Hepatocyte (in vitro differentiated cells): ENCODE results near the gene AMFR. TPM values are rescaled to one million over a fixed set of nuclear protein-coding genes. Genes with fewer than 3 reads are reported as not detected.

Experiments used
- DNase-seq: peaks from one replicate; pipeline ENCODE4 v3.0.0-alpha.2; 2016; ENCODE audit warnings: low spot score
- H2AFZ ChIP-seq: fragments of 200-600 bp; sonication (generic); 2 replicates; pipeline ENCODE4 v1.6.0; 2016; ENCODE audit warnings: antibody characterized with exemption, mild to moderate bottlenecking
- H3K27ac ChIP-seq: fragments of 200-600 bp; sonication (generic); 2 replicates; pipeline ENCODE4 v1.5.1; 2016; ENCODE audit warnings: mild to moderate bottlenecking
- H3K27me3 ChIP-seq: fragments of 200-600 bp; sonication (generic); 2 replicates; pipeline ENCODE4 v1.6.1; 2016
- H3K36me3 ChIP-seq: fragments of 200-600 bp; sonication (generic); replicated peaks from 2 replicates; pipeline ENCODE4 v1.5.1; 2016; ENCODE audit warnings: low read depth; ENCODE audit not compliant: insufficient read depth
- H3K4me1 ChIP-seq: fragments of 200-600 bp; sonication (generic); 2 replicates; pipeline ENCODE4 v1.5.1; 2016; ENCODE audit warnings: mild to moderate bottlenecking, moderate library complexity; ENCODE audit not compliant: insufficient read depth
- H3K4me2 ChIP-seq: fragments of 200-600 bp; sonication (generic); 2 replicates; pipeline ENCODE4 v1.6.0; 2016
- H3K4me3 ChIP-seq: fragments of 200-600 bp; sonication (generic); 2 replicates; pipeline ENCODE4 v1.5.1; 2016; ENCODE audit warnings: mild to moderate bottlenecking
- H3K79me2 ChIP-seq: fragments of 200-600 bp; sonication (generic); 2 replicates; pipeline ENCODE4 v1.6.0; 2017; ENCODE audit warnings: mild to moderate bottlenecking
- H3K9me2 ChIP-seq: fragments of 200-600 bp; sonication (generic); replicated peaks from 2 replicates; pipeline ENCODE4 v1.6.0; 2017; ENCODE audit warnings: mild to moderate bottlenecking; ENCODE audit not compliant: insufficient read depth
- H3K9me3 ChIP-seq: fragments of 200-600 bp; sonication (generic); 2 replicates; pipeline ENCODE4 v1.5.1; 2016; ENCODE audit warnings: low read depth, mild to moderate bottlenecking
- H4K20me1 ChIP-seq: fragments of 200-600 bp; sonication (generic); 2 replicates; pipeline ENCODE4 v1.6.0; 2016; ENCODE audit warnings: mild to moderate bottlenecking; ENCODE audit not compliant: insufficient read depth, poor library complexity, severe bottlenecking
- EZH2 ChIP-seq: fragments of 200-600 bp; sonication (generic); IDR thresholded peaks from 2 replicates; pipeline ENCODE4 v1.6.1; 2016; ENCODE audit warnings: antibody characterized with exemption, mild to moderate bottlenecking, borderline replicate concordance
- EZH2phosphoT487 ChIP-seq: fragments of 200-600 bp; sonication (generic); IDR thresholded peaks from one replicate; pipeline ENCODE4 v1.6.1; 2018; ENCODE audit warnings: antibody characterized with exemption, mild to moderate bottlenecking, low read depth, moderate library complexity; ENCODE audit not compliant: unreplicated experiment, severe bottlenecking
- WGBS: methylation state at CpG from one replicate; pipeline ENCODE4 v1.1.6; 2016; ENCODE audit warnings: low lambda C conversion rate; ENCODE audit errors: missing lambda C conversion rate; 5-methylcytosine and 5-hydroxymethylcytosine counted together
- polyA plus RNA-seq: library from polyadenylated mRNA; unstranded; fragments of >200 nt; fragmentation: Nextera tagmentation; extraction: Ambion mirVana; gene quantifications from 2 replicates; pipeline ENCODE4 v1.2.1, GENCODE V29; 2016
- total RNA-seq: library from RNA; depleted of rRNA; stranded (reverse); fragments of >200 nt; gene quantifications from 2 replicates; pipeline ENCODE4 v1.2.3, GENCODE V29; 2014
- TF ChIP-seq, protein P1 (sequence below): fragments of 200-600 bp; sonication (generic); IDR thresholded peaks from 2 replicates; pipeline ENCODE4 v1.5.1; 2016; ENCODE audit warnings: antibody characterized with exemption, mild to moderate bottlenecking; ENCODE audit not compliant: poor library complexity

Gene AMFR
- total and polyA plus RNA-seq, 2 experiments from 2014 or later, result 67.2 to 135 TPM

GRCh38 chr16:56368545-56368944 is 56.8 kb downstream of the AMFR start:
- Histone ChIP-seq H3K27ac (no peak overlapping the region), H3K9me2 (no peaks in the 10 kb centered on the region), H4K20me1 (no peaks in the 10 kb centered on the region), H3K4me2 (no peak overlapping the region), H3K27me3 (no peaks in the 10 kb centered on the region), H3K9me3 (no peaks in the 10 kb centered on the region), H3K4me1 (peaks cover 32% of the 10 kb centered on the region), H2AFZ (no peak overlapping the region), H3K79me2 (peaks cover 5% of the 10 kb centered on the region), H3K36me3 (peaks cover 3% of the 10 kb centered on the region), H3K4me3 (no peak overlapping the region)
- no peak for DNase-seq
- TF ChIP-seq, protein P1, sequence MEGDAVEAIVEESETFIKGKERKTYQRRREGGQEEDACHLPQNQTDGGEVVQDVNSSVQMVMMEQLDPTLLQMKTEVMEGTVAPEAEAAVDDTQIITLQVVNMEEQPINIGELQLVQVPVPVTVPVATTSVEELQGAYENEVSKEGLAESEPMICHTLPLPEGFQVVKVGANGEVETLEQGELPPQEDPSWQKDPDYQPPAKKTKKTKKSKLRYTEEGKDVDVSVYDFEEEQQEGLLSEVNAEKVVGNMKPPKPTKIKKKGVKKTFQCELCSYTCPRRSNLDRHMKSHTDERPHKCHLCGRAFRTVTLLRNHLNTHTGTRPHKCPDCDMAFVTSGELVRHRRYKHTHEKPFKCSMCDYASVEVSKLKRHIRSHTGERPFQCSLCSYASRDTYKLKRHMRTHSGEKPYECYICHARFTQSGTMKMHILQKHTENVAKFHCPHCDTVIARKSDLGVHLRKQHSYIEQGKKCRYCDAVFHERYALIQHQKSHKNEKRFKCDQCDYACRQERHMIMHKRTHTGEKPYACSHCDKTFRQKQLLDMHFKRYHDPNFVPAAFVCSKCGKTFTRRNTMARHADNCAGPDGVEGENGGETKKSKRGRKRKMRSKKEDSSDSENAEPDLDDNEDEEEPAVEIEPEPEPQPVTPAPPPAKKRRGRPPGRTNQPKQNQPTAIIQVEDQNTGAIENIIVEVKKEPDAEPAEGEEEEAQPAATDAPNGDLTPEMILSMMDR, result no peak
- TF ChIP-seq EZH2 (no peak), EZH2phosphoT487 (no peak)
- 91% methylated on average over 2 of the region's 2 CpGs for WGBS

DNA sequence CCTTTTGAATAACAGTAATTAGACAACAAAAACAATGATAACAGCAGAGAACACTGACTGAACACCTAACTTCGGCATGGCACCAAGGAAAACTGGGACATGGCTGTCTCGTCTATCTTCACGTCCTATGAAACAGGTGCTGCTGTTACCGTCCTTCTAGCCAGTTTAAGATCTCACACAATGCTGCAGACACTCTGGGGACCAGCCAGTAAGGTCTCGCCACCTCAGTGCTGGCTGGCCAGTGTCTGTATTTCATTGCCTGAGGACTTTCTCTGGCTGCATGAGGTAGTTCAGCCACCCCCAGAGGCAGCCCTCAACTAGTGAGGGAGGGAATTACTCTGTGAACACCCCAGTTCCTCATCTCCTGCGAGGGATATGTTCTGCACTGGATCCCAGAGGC is 57.6 kb downstream of the AMFR start:
- Histone ChIP-seq H3K9me2 (no peaks in the 10 kb centered on the region), H3K36me3 (peaks cover 3% of the 10 kb centered on the region), H3K4me3 (no peak overlapping the region), H3K4me1 (peaks cover 26% of the 10 kb centered on the region), H3K4me2 (no peak overlapping the region), H4K20me1 (no peaks in the 10 kb centered on the region), H3K9me3 (no peaks in the 10 kb centered on the region), H3K79me2 (peaks cover 5% of the 10 kb centered on the region), H2AFZ (no peak overlapping the region), H3K27ac (no peak overlapping the region), H3K27me3 (no peaks in the 10 kb centered on the region)
- no peak for TF ChIP-seq EZH2phosphoT487
- TF ChIP-seq, protein P1, result no peak
- TF ChIP-seq EZH2, result no peak
- DNase-seq, result no peak
- WGBS, result 92% methylated on average over 6 of the region's 6 CpGs

- no peak overlapping the region for H3K27ac ChIP-seq
- H3K9me3 ChIP-seq, result no peaks in the 10 kb centered on the region
- peak; percentile 2 for DNase-seq
- H3K79me2 ChIP-seq, result peaks cover 5% of the 10 kb centered on the region
- H3K36me3 ChIP-seq, result peaks cover 3% of the 10 kb centered on the region
- peaks cover 22% of the 10 kb centered on the region for H3K4me1 ChIP-seq
- H3K4me2 ChIP-seq, result no peak overlapping the region
- TF ChIP-seq EZH2phosphoT487, result no peak
- TF ChIP-seq, protein P1, result no peak
- no peak for TF ChIP-seq EZH2
- H3K4me3 ChIP-seq, result no peak overlapping the region
- H2AFZ ChIP-seq, result no peak overlapping the region
- no peaks in the 10 kb centered on the region for H3K9me2 ChIP-seq
- no peaks in the 10 kb centered on the region for H3K27me3 ChIP-seq
- no peaks in the 10 kb centered on the region for H4K20me1 ChIP-seq
- whole genome bisulfite sequencing, result 93% methylated on average over 9 of the region's 9 CpGs
These were observed 58.4 kb downstream of the AMFR start for GRCh38 chr16:56366945-56367344.

DNA sequence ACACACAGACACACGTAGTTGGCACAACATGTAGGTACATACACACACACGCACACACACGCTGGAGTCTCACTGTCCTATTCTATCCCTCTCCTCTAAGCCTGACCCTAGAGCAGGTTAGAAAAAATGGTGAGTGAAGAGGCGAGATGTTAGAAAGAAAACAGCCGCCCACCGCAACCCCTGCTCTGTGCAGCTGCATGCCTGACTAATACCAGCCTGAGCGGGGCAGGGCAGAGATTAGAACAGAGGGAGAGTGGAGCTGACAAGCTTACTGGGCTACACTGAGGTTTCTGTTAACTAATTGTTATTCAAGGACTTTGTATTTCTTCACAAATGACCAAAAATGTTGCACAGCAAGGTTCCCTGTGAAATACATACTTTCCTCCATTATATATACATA is 59.8 kb downstream of the AMFR start:
- WGBS, result 83% methylated on average over 7 of the region's 7 CpGs
- Histone ChIP-seq H3K4me2 (no peak overlapping the region), H3K4me3 (no peak overlapping the region), H2AFZ (no peak overlapping the region), H3K9me3 (no peaks in the 10 kb centered on the region), H3K27me3 (no peaks in the 10 kb centered on the region), H3K9me2 (no peaks in the 10 kb centered on the region), H4K20me1 (no peaks in the 10 kb centered on the region), H3K27ac (no peak overlapping the region), H3K79me2 (peaks cover 5% of the 10 kb centered on the region), H3K4me1 (peaks cover 8% of the 10 kb centered on the region), H3K36me3 (peaks cover 3% of the 10 kb centered on the region)
- DNase-seq, result no peak
- no peak for TF ChIP-seq EZH2phosphoT487
- TF ChIP-seq, protein P1, result no peak
- TF ChIP-seq EZH2, result no peak
